T-helper 17 cell (primary cell): Measurements from ENCODE around the gene SFI1. TPM values are rescaled to one million over a fixed set of nuclear protein-coding genes. Genes with fewer than 3 reads are reported as not detected.
"Not testable (repeated sequence)": the region's sequence is repeated elsewhere in the genome, so short reads cannot be mapped to it uniquely, and the experiment has no call there.

Experiments used
- ATAC-seq: fragments of 150-1000 bp; cut with Tn5 transposase; 2 replicates; pipeline ENCODE4 v1.10.0; 2021; ENCODE audit warnings: mild to moderate bottlenecking, moderate library complexity
- DNase-seq, 3 donors: peaks; one replicate each; pipeline versions ENCODE4 v3.0.0 to v3.0.0-alpha.2; 2020 to 2021
- H3K9me3 ChIP-seq: one replicate; pipeline ENCODE4 v1.7.0; 2013; ENCODE audit warnings: low read length, mild to moderate bottlenecking; ENCODE audit not compliant: control insufficient read depth, poor library complexity, severe bottlenecking
- H3K27ac Mint-ChIP-seq: one replicate; pipeline ENCODE4 v1.8.0; 2022; ENCODE audit warnings: mild to moderate bottlenecking, moderate library complexity, mixed read lengths
- H3K27me3 Mint-ChIP-seq: one replicate; pipeline ENCODE4 v1.8.0; 2022; ENCODE audit warnings: mixed read lengths
- H3K36me3 Mint-ChIP-seq: one replicate; pipeline ENCODE4 v1.8.0; 2022; ENCODE audit warnings: low read depth, mixed read lengths
- H3K4me1 Mint-ChIP-seq: one replicate; pipeline ENCODE4 v1.8.0; 2022; ENCODE audit warnings: mild to moderate bottlenecking, mixed read lengths
- H3K4me3 Mint-ChIP-seq: one replicate; pipeline ENCODE4 v1.8.0; 2022; ENCODE audit warnings: mild to moderate bottlenecking, moderate library complexity, mixed read lengths
- total RNA-seq, 4 donors: library from RNA in 2 of 4; stranded (reverse) in 2 of 4; gene quantifications; one replicate each; pipeline ENCODE4 v1.2.3 and lab custom pipeline; 2022 to 2026

The SFI1 gene
- total RNA-seq, 2 donors from 2014 or later: 185 to 189 TPM

GRCh38 chr22:31538815-31539214 lies 42.5 kb downstream of the SFI1 start:
- peak overlapping the region; percentile 72 for H3K27ac Mint-ChIP-seq
- H3K9me3 ChIP-seq: no peaks in the 10 kb centered on the region
- peaks cover 23% of the 10 kb centered on the region for H3K4me1 Mint-ChIP-seq
- H3K4me3 Mint-ChIP-seq: no peak overlapping the region
- DNase-seq (no peak), ATAC-seq (no peak)
- peaks cover 11% of the 10 kb centered on the region for H3K36me3 Mint-ChIP-seq
- H3K27me3 Mint-ChIP-seq: no peaks in the 10 kb centered on the region

- H3K36me3 Mint-ChIP-seq: peaks cover 11% of the 10 kb centered on the region
- not testable (repeated sequence) for ATAC-seq, H3K4me3 Mint-ChIP-seq, H3K27ac Mint-ChIP-seq, DNase-seq, H3K9me3 ChIP-seq, H3K27me3 Mint-ChIP-seq
- H3K4me1 Mint-ChIP-seq: peaks cover 17% of the 10 kb centered on the region
Observed at GRCh38 chr22:31540166-31540565, 43.8 kb downstream of the SFI1 start.

GRCh38 chr22:31540966-31541365 lies 44.6 kb downstream of the SFI1 start:
- no peak for DNase-seq
- Mint-ChIP-seq H3K27ac (peak overlapping the region; percentile 72), H3K4me3 (no peak overlapping the region), H3K27me3 (no peaks in the 10 kb centered on the region), H3K4me1 (peaks cover 17% of the 10 kb centered on the region), H3K36me3 (peaks cover 11% of the 10 kb centered on the region)
- H3K9me3 ChIP-seq: no peaks in the 10 kb centered on the region
- no peak for ATAC-seq

GRCh38 chr22:31544481-31545480 lies 48.4 kb downstream of the SFI1 start:
- Mint-ChIP-seq H3K4me1 (peaks cover 2% of the 10 kb centered on the region), H3K27ac (no peak overlapping the region), H3K4me3 (no peak overlapping the region), H3K27me3 (no peaks in the 10 kb centered on the region), H3K36me3 (peaks cover 2% of the 10 kb centered on the region)
- no peaks in the 10 kb centered on the region for H3K9me3 ChIP-seq
- DNase-seq (no peak), ATAC-seq (no peak)

- Mint-ChIP-seq H3K4me3 (no peak overlapping the region), H3K4me1 (peaks cover 16% of the 10 kb centered on the region), H3K27me3 (no peaks in the 10 kb centered on the region), H3K27ac (peak overlapping the region; percentile 66), H3K36me3 (peaks cover 13% of the 10 kb centered on the region)
- DNase-seq (no peak), ATAC-seq (no peak)
- no peaks in the 10 kb centered on the region for H3K9me3 ChIP-seq
Observed at GRCh38 chr22:31550871-31551370, 54.6 kb downstream of the SFI1 start.

GRCh38 chr22:31556627-31557203 lies 60.4 kb downstream of the SFI1 start:
- Mint-ChIP-seq H3K4me1 (peaks cover 17% of the 10 kb centered on the region), H3K27me3 (no peaks in the 10 kb centered on the region), H3K4me3 (no peak overlapping the region), H3K27ac (peak overlapping the region; percentile 24), H3K36me3 (no peaks in the 10 kb centered on the region)
- H3K9me3 ChIP-seq: no peaks in the 10 kb centered on the region
- DNase-seq (no peak), ATAC-seq (peak; percentile 50)

- not testable (repeated sequence) for ATAC-seq, H3K36me3 Mint-ChIP-seq
Observed at GRCh38 chr22:31558546-31558945, 62.2 kb downstream of the SFI1 start.

GRCh38 chr22:31561238-31561887 lies 65.0 kb downstream of the SFI1 start:
- H3K36me3 Mint-ChIP-seq: peaks cover 1% of the 10 kb centered on the region
- peak in 2 of 3 donors; percentile 14 to 21 for DNase-seq

More at GRCh38 chr22:31558546-31558945, 62.2 kb downstream of the SFI1 start:
- not testable (repeated sequence) for H3K27me3 Mint-ChIP-seq, H3K4me1 Mint-ChIP-seq, DNase-seq, H3K4me3 Mint-ChIP-seq, H3K9me3 ChIP-seq, H3K27ac Mint-ChIP-seq

GRCh38 chr22:31561970-31562369 lies 65.6 kb downstream of the SFI1 start:
- peaks cover 2% of the 10 kb centered on the region for H3K36me3 Mint-ChIP-seq
- no peaks in the 10 kb centered on the region for H3K27me3 Mint-ChIP-seq
- peaks cover 6% of the 10 kb centered on the region for H3K4me1 Mint-ChIP-seq
- H3K4me3 Mint-ChIP-seq: no peak overlapping the region
- H3K27ac Mint-ChIP-seq: no peak overlapping the region
- DNase-seq: no peak
- ATAC-seq: no peak
- no peaks in the 10 kb centered on the region for H3K9me3 ChIP-seq

More at GRCh38 chr22:31561238-31561887, 65.0 kb downstream of the SFI1 start:
- no peaks in the 10 kb centered on the region for H3K27me3 Mint-ChIP-seq
- no peak overlapping the region for H3K4me3 Mint-ChIP-seq
- peaks cover 8% of the 10 kb centered on the region for H3K4me1 Mint-ChIP-seq
- peak overlapping the region; percentile 73 for H3K27ac Mint-ChIP-seq
- no peaks in the 10 kb centered on the region for H3K9me3 ChIP-seq
- ATAC-seq: peak; percentile 79

GRCh38 chr22:31566484-31566883 lies 70.1 kb downstream of the SFI1 start:
- DNase-seq: no peak
- H3K9me3 ChIP-seq: no peaks in the 10 kb centered on the region
- Mint-ChIP-seq H3K36me3 (peaks cover 7% of the 10 kb centered on the region), H3K27me3 (no peaks in the 10 kb centered on the region), H3K4me3 (no peak overlapping the region), H3K27ac (no peak overlapping the region), H3K4me1 (peaks cover under 1% of the 10 kb centered on the region)
- no peak for ATAC-seq

- DNase-seq (no peak), ATAC-seq (no peak)
- no peaks in the 10 kb centered on the region for H3K27me3 Mint-ChIP-seq
- no peak overlapping the region for H3K4me3 Mint-ChIP-seq
- H3K4me1 Mint-ChIP-seq: peaks cover 3% of the 10 kb centered on the region
- H3K27ac Mint-ChIP-seq: peak overlapping the region; percentile 57
- peaks cover 7% of the 10 kb centered on the region for H3K36me3 Mint-ChIP-seq
- H3K9me3 ChIP-seq: no peaks in the 10 kb centered on the region
Observed at GRCh38 chr22:31567196-31567595, 70.9 kb downstream of the SFI1 start.

- Mint-ChIP-seq H3K4me1 (peaks cover 3% of the 10 kb centered on the region), H3K27ac (peak overlapping the region; percentile 57), H3K36me3 (peaks cover 7% of the 10 kb centered on the region), H3K27me3 (no peaks in the 10 kb centered on the region), H3K4me3 (no peak overlapping the region)
- DNase-seq (no peak), ATAC-seq (no peak)
- H3K9me3 ChIP-seq: no peaks in the 10 kb centered on the region
Observed at GRCh38 chr22:31567702-31568101, 71.4 kb downstream of the SFI1 start.

GRCh38 chr22:31569126-31569525 lies 72.8 kb downstream of the SFI1 start:
- no peaks in the 10 kb centered on the region for H3K9me3 ChIP-seq
- ATAC-seq: no peak
- Mint-ChIP-seq H3K4me1 (peaks cover 3% of the 10 kb centered on the region), H3K36me3 (peaks cover 7% of the 10 kb centered on the region), H3K27me3 (no peaks in the 10 kb centered on the region), H3K4me3 (no peak overlapping the region), H3K27ac (peak overlapping the region; percentile 54)
- no peak for DNase-seq
